Activated naive CD4-positive, alpha-beta T cell treated with anti-CD3 and anti-CD28 coated beads, Interleukin-2, amount 50 U/mL, for 24 hours (primary cell): ENCODE results near the gene TMEM117.

ENCODE experiments used
- H3K27ac Mint-ChIP-seq: one replicate; pipeline ENCODE4 v1.8.0; 2021; ENCODE audit warnings: mild to moderate bottlenecking, mixed read lengths
- H3K27me3 Mint-ChIP-seq: one replicate; pipeline ENCODE4 v1.8.0; 2021; ENCODE audit warnings: mixed read lengths
- H3K36me3 Mint-ChIP-seq: one replicate; pipeline ENCODE4 v1.8.0; 2021; ENCODE audit warnings: mixed read lengths
- H3K4me1 Mint-ChIP-seq: one replicate; pipeline ENCODE4 v1.8.0; 2021; ENCODE audit warnings: mixed read lengths
- H3K4me3 Mint-ChIP-seq: one replicate; pipeline ENCODE4 v1.8.0; 2021; ENCODE audit warnings: mild to moderate bottlenecking, mixed read lengths
- H3K9me3 Mint-ChIP-seq: one replicate; pipeline ENCODE4 v1.8.0; 2021; ENCODE audit warnings: mixed read lengths

Gene TMEM117

DNA sequence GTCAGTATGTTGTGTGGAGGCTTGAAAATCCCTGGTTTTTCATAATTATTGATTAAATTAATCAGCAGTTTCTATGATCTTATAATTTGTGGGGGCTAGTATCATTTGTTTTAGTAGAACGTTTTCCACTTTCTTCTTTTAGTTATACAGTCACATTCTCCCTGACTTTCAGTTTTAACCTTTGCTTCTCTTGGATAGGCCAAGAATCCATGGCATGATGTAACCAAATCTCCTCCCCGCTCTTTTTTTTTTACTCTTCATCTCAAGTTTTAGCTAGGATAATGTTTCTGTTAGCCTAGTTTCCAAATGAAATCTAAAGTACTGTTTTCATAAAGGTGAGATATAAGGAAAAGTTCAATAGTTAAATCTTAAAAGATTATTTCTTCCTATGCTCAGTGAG, 106.5 kb downstream of the TMEM117 start:
- Mint-ChIP-seq H3K27me3 (no peaks in the 10 kb centered on the region), H3K27ac (no peak overlapping the region), H3K9me3 (no peaks in the 10 kb centered on the region), H3K4me1 (no peaks in the 10 kb centered on the region), H3K36me3 (peaks cover 15% of the 10 kb centered on the region), H3K4me3 (no peak overlapping the region)

GRCh38 chr12:43945983-43946382, 110.1 kb downstream of the TMEM117 start:
- H3K27me3 Mint-ChIP-seq, result no peaks in the 10 kb centered on the region
- peaks cover 32% of the 10 kb centered on the region for H3K36me3 Mint-ChIP-seq
- H3K9me3 Mint-ChIP-seq, result no peaks in the 10 kb centered on the region
- H3K4me3 Mint-ChIP-seq, result no peak overlapping the region
- H3K4me1 Mint-ChIP-seq, result no peaks in the 10 kb centered on the region
- no peak overlapping the region for H3K27ac Mint-ChIP-seq

- no peak overlapping the region for H3K27ac Mint-ChIP-seq
- peaks cover 11% of the 10 kb centered on the region for H3K4me1 Mint-ChIP-seq
- peaks cover 10% of the 10 kb centered on the region for H3K9me3 Mint-ChIP-seq
- H3K27me3 Mint-ChIP-seq, result no peaks in the 10 kb centered on the region
- peaks cover 27% of the 10 kb centered on the region for H3K36me3 Mint-ChIP-seq
- no peak overlapping the region for H3K4me3 Mint-ChIP-seq
Observed at GRCh38 chr12:43951286-43951685, 115.4 kb downstream of the TMEM117 start.

- Mint-ChIP-seq H3K4me3 (no peak overlapping the region), H3K36me3 (peaks cover 2% of the 10 kb centered on the region), H3K9me3 (peaks cover 10% of the 10 kb centered on the region), H3K27ac (no peak overlapping the region), H3K27me3 (no peaks in the 10 kb centered on the region), H3K4me1 (peaks cover 11% of the 10 kb centered on the region)
Observed at GRCh38 chr12:43957732-43958372, 122.0 kb downstream of the TMEM117 start.

DNA sequence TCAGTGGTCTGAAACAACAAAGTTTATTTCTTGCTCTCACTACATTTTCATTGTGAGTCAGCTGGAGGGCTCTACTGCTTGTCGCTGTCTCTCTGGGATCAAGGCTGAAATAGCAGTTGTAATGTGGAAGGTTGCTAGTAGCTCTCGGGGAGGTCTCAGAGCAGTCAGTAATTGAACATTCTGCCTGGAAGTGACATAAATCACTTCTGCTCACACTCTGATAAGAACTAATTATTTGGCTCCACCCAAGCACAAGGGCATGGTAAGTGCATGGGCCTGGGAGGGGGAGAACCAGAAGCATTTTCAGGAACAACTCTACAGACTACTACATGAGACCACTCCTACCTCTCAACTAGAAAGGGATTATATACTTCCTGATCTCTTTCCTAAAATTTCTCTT, 128.2 kb downstream of the TMEM117 start:
- Mint-ChIP-seq H3K9me3 (no peaks in the 10 kb centered on the region), H3K4me3 (no peak overlapping the region), H3K27me3 (no peaks in the 10 kb centered on the region), H3K4me1 (no peaks in the 10 kb centered on the region), H3K36me3 (peaks cover 7% of the 10 kb centered on the region), H3K27ac (no peak overlapping the region)

- H3K36me3 Mint-ChIP-seq, result peaks cover 10% of the 10 kb centered on the region
- H3K27me3 Mint-ChIP-seq, result no peaks in the 10 kb centered on the region
- H3K4me1 Mint-ChIP-seq, result no peaks in the 10 kb centered on the region
- no peak overlapping the region for H3K27ac Mint-ChIP-seq
- H3K9me3 Mint-ChIP-seq, result no peaks in the 10 kb centered on the region
- H3K4me3 Mint-ChIP-seq, result no peak overlapping the region
Observed at GRCh38 chr12:43964961-43965360, 129.1 kb downstream of the TMEM117 start.

- H3K36me3 Mint-ChIP-seq, result peaks cover 14% of the 10 kb centered on the region
- H3K4me3 Mint-ChIP-seq, result no peak overlapping the region
- H3K27ac Mint-ChIP-seq, result no peak overlapping the region
Observed at GRCh38 chr12:43965899-43966298, 130.0 kb downstream of the TMEM117 start.

GRCh38 chr12:43968736-43969135, 132.9 kb downstream of the TMEM117 start:
- Mint-ChIP-seq H3K4me1 (no peaks in the 10 kb centered on the region), H3K27ac (no peak overlapping the region), H3K27me3 (no peaks in the 10 kb centered on the region), H3K4me3 (no peak overlapping the region), H3K36me3 (peaks cover 20% of the 10 kb centered on the region), H3K9me3 (no peaks in the 10 kb centered on the region)

More at GRCh38 chr12:43965899-43966298, 130.0 kb downstream of the TMEM117 start:
- Mint-ChIP-seq H3K4me1 (no peaks in the 10 kb centered on the region), H3K9me3 (no peaks in the 10 kb centered on the region), H3K27me3 (no peaks in the 10 kb centered on the region)

GRCh38 chr12:43969882-43970281, 134.0 kb downstream of the TMEM117 start:
- no peak overlapping the region for H3K27ac Mint-ChIP-seq
- H3K4me3 Mint-ChIP-seq, result no peak overlapping the region
- H3K27me3 Mint-ChIP-seq, result no peaks in the 10 kb centered on the region
- no peaks in the 10 kb centered on the region for H3K9me3 Mint-ChIP-seq
- peaks cover 19% of the 10 kb centered on the region for H3K36me3 Mint-ChIP-seq
- no peaks in the 10 kb centered on the region for H3K4me1 Mint-ChIP-seq

DNA sequence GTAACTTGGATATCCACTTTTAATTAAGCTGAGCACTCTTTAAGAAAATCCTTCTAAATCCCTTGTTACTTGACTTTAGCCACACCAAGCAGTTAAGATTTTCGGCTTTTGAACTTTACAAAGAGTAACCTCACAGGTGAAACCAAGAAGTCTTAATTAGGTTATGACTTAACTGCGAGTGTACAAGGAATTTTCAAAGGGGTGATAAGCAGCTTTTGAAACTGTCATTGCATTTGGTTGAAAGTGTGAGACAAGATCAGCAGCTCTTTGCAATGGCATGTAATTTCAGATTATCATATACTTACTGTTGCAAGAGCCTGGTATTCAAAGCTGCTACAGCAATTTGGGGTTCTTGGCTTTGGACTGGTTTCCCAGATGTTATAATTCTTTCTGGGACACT, 137.5 kb downstream of the TMEM117 start:
- Mint-ChIP-seq H3K4me3 (no peak overlapping the region), H3K4me1 (no peaks in the 10 kb centered on the region), H3K27me3 (no peaks in the 10 kb centered on the region), H3K27ac (no peak overlapping the region), H3K9me3 (peaks cover 9% of the 10 kb centered on the region), H3K36me3 (peaks cover 30% of the 10 kb centered on the region)

DNA sequence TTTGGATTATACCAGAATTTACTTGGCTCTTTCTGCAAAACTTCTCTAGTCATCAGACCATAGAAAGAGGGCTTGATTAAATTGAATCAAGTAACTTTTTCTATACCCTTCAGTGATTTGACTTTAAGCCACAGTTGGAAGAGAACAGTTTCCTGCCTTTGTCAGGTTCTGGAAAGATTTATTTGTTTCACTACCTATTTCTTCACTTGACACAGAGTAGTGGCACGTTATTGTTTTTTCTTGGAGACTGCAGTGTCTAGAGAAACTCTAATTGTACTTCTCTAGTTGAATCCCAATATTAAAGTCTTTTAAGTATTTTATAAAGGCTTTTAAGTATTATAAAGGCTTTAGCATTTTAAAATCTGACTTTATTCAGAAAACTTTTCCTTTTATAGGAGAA, 138.1 kb downstream of the TMEM117 start:
- Mint-ChIP-seq H3K27me3 (no peaks in the 10 kb centered on the region), H3K27ac (no peak overlapping the region), H3K4me1 (no peaks in the 10 kb centered on the region), H3K4me3 (no peak overlapping the region), H3K36me3 (peaks cover 35% of the 10 kb centered on the region), H3K9me3 (peaks cover 12% of the 10 kb centered on the region)

- Mint-ChIP-seq H3K4me3 (no peak overlapping the region), H3K36me3 (peaks cover 31% of the 10 kb centered on the region), H3K4me1 (no peaks in the 10 kb centered on the region), H3K27ac (no peak overlapping the region), H3K27me3 (no peaks in the 10 kb centered on the region), H3K9me3 (peaks cover 12% of the 10 kb centered on the region)
Observed at GRCh38 chr12:43976027-43976426, 140.1 kb downstream of the TMEM117 start.

- H3K4me3 Mint-ChIP-seq, result no peak overlapping the region
- H3K36me3 Mint-ChIP-seq, result peaks cover 26% of the 10 kb centered on the region
- no peaks in the 10 kb centered on the region for H3K27me3 Mint-ChIP-seq
- H3K9me3 Mint-ChIP-seq, result peaks cover 12% of the 10 kb centered on the region
- no peak overlapping the region for H3K27ac Mint-ChIP-seq
- H3K4me1 Mint-ChIP-seq, result no peaks in the 10 kb centered on the region
Observed at GRCh38 chr12:43978556-43978955, 142.7 kb downstream of the TMEM117 start.

DNA sequence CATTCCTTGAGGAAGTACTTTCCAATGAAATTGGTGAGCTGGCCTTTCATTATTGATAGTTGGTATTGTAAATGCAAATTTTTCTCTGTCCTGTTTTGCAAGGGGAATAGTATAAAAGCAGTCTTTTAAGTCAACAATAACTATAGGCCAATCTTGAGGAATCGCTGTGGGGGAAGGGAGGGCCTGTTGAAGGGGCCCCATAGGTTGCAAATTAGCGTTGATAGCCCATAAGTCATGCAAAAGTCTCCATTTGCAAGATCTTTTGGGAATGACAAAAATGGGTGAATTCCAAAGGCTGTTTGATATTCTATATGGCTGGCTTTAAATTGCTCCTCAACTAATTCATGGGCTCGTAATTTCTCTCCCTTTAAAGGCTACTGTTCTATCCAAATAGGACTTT, 143.6 kb downstream of the TMEM117 start:
- Mint-ChIP-seq H3K36me3 (peaks cover 25% of the 10 kb centered on the region), H3K27me3 (no peaks in the 10 kb centered on the region), H3K4me3 (no peak overlapping the region), H3K4me1 (no peaks in the 10 kb centered on the region), H3K27ac (no peak overlapping the region), H3K9me3 (peaks cover 12% of the 10 kb centered on the region)

- no peak overlapping the region for H3K4me3 Mint-ChIP-seq
- peaks cover 12% of the 10 kb centered on the region for H3K9me3 Mint-ChIP-seq
- no peaks in the 10 kb centered on the region for H3K4me1 Mint-ChIP-seq
- peaks cover 20% of the 10 kb centered on the region for H3K36me3 Mint-ChIP-seq
- no peaks in the 10 kb centered on the region for H3K27me3 Mint-ChIP-seq
- H3K27ac Mint-ChIP-seq, result no peak overlapping the region
Observed at GRCh38 chr12:43980627-43981191, 144.8 kb downstream of the TMEM117 start.

GRCh38 chr12:43981726-43982125, 145.8 kb downstream of the TMEM117 start:
- no peaks in the 10 kb centered on the region for H3K4me1 Mint-ChIP-seq
- H3K4me3 Mint-ChIP-seq, result no peak overlapping the region
- no peak overlapping the region for H3K27ac Mint-ChIP-seq
- H3K36me3 Mint-ChIP-seq, result peaks cover 15% of the 10 kb centered on the region
- H3K27me3 Mint-ChIP-seq, result no peaks in the 10 kb centered on the region
- H3K9me3 Mint-ChIP-seq, result peaks cover 12% of the 10 kb centered on the region

DNA sequence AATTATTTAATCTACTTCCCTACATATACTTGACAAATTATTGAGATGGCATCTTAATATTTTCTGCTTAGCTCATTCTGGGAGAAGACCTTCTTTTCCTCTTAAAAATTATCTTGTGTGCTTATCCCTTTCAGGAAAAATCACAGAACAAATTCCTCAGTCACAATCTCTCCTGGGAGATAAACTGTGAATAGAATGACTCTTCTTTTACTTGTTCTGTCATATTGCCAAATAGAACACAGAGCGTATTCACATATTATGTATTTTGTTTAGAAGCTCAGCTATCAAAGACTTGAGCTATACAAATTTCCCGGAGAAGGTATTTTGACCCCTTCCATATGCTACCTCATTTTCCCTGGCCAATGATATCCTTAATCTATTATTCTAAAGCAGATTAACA, 146.7 kb downstream of the TMEM117 start:
- no peak overlapping the region for H3K4me3 Mint-ChIP-seq
- peaks cover 12% of the 10 kb centered on the region for H3K9me3 Mint-ChIP-seq
- no peak overlapping the region for H3K27ac Mint-ChIP-seq
- peaks cover 15% of the 10 kb centered on the region for H3K36me3 Mint-ChIP-seq
- no peaks in the 10 kb centered on the region for H3K27me3 Mint-ChIP-seq
- H3K4me1 Mint-ChIP-seq, result no peaks in the 10 kb centered on the region
